Mesenchymal stem cell (in vitro differentiated cells and primary cell): ENCODE measurements around the gene CDKN1C.

ENCODE experiments used
- DNase-seq: peaks from one replicate; pipeline ENCODE4 v3.0.0-alpha.2; 2013
- H2AFZ ChIP-seq: one replicate; pipeline ENCODE4 v1.6.1; 2013; ENCODE audit warnings: low read depth, mild to moderate bottlenecking, control low read depth, inconsistent platforms, low read length, moderate library complexity
- H2AK5ac ChIP-seq: 2 replicates; pipeline ENCODE4 v1.6.1; 2013; ENCODE audit warnings: low read length, moderate library complexity, mild to moderate bottlenecking, inconsistent platforms; ENCODE audit not compliant: severe bottlenecking
- H2BK120ac ChIP-seq: one replicate; pipeline ENCODE4 v1.6.1; 2013; ENCODE audit warnings: low read depth, mild to moderate bottlenecking, inconsistent platforms, low read length, moderate library complexity
- H2BK12ac ChIP-seq, 2 experiments: one replicate each; pipeline ENCODE4 v1.6.1; 2013; ENCODE audit warnings: inconsistent platforms in 2 of 2, low read length in 2 of 2, mild to moderate bottlenecking in 2 of 2, moderate library complexity in 2 of 2, control low read depth in 1 of 2
- H2BK15ac ChIP-seq: one replicate; pipeline ENCODE4 v1.6.1; 2013; ENCODE audit warnings: mild to moderate bottlenecking, low read depth, inconsistent platforms; ENCODE audit not compliant: poor library complexity, severe bottlenecking
- H2BK5ac ChIP-seq: 2 replicates; pipeline ENCODE4 v1.6.1; 2013; ENCODE audit warnings: low read depth, mild to moderate bottlenecking, low read length, control low read depth, inconsistent platforms; ENCODE audit not compliant: poor library complexity, severe bottlenecking
- H3K14ac ChIP-seq, 2 experiments: one replicate each; pipeline ENCODE4 v1.6.1; 2013; ENCODE audit warnings: inconsistent platforms in 2 of 2, low read length in 2 of 2, control low read depth in 1 of 2, mild to moderate bottlenecking in 1 of 2, moderate library complexity in 1 of 2
- H3K18ac ChIP-seq, 2 experiments: one replicate each; pipeline ENCODE4 v1.6.1; 2013; ENCODE audit warnings: inconsistent platforms in 2 of 2, low read length in 2 of 2, control low read depth in 1 of 2, low read depth in 1 of 2, mild to moderate bottlenecking in 1 of 2
- H3K23ac ChIP-seq, 2 experiments: one replicate each; pipeline ENCODE4 v1.6.1; 2013; ENCODE audit warnings: inconsistent platforms in 2 of 2, low read length in 2 of 2, mild to moderate bottlenecking in 2 of 2, moderate library complexity in 2 of 2, control low read depth in 1 of 2
- H3K27ac ChIP-seq: 2 replicates; pipeline ENCODE4 v1.5.1; 2013; ENCODE audit warnings: mild to moderate bottlenecking, moderate library complexity, low read length, control low read depth, inconsistent platforms; ENCODE audit not compliant: poor library complexity, severe bottlenecking
- H3K27me3 ChIP-seq, 2 experiments: 2 replicates each; pipeline versions ENCODE4 v1.6.1 to v1.7.0; 2013; ENCODE audit warnings: low read length in 2 of 2, mild to moderate bottlenecking in 2 of 2, moderate library complexity in 2 of 2, control low read depth in 1 of 2, inconsistent platforms in 1 of 2; ENCODE audit not compliant: control insufficient read depth in 1 of 2, insufficient read depth in 1 of 2
- H3K36me3 ChIP-seq, 2 experiments: 2 replicates each; pipeline versions ENCODE4 v1.6.1 to v1.7.0; 2013; ENCODE audit warnings: low read length in 2 of 2, control low read depth in 1 of 2, inconsistent platforms in 1 of 2, low read depth in 1 of 2, mild to moderate bottlenecking in 1 of 2; ENCODE audit not compliant: insufficient read depth in 2 of 2, control insufficient read depth in 1 of 2
- H3K4ac ChIP-seq, 2 experiments: one replicate each; pipeline ENCODE4 v1.6.1; 2013; ENCODE audit warnings: inconsistent platforms in 2 of 2, low read length in 2 of 2, mild to moderate bottlenecking in 2 of 2, moderate library complexity in 2 of 2, control low read depth in 1 of 2, low read depth in 1 of 2
- H3K4me1 ChIP-seq: 2 replicates; pipeline ENCODE4 v1.6.1; 2013; ENCODE audit warnings: low read depth, low read length, control low read depth; ENCODE audit not compliant: control insufficient read depth, insufficient read depth
- H3K4me2 ChIP-seq: 2 replicates; pipeline ENCODE4 v1.6.1; 2013; ENCODE audit warnings: low read length, mild to moderate bottlenecking, inconsistent platforms; ENCODE audit not compliant: poor library complexity, severe bottlenecking
- H3K4me3 ChIP-seq, 2 experiments: 2 replicates each; pipeline versions ENCODE4 v1.5.1 to v1.7.0; 2013; ENCODE audit warnings: low read length in 2 of 2, mild to moderate bottlenecking in 2 of 2, control low read depth in 1 of 2, low read depth in 1 of 2; ENCODE audit not compliant: insufficient read depth in 1 of 2
- H3K79me1 ChIP-seq: replicated peaks from 2 replicates; pipeline ENCODE4 v1.6.1; 2013; ENCODE audit warnings: mild to moderate bottlenecking, control low read depth, low read length, inconsistent platforms; ENCODE audit not compliant: poor library complexity, severe bottlenecking
- H3K9ac ChIP-seq: 2 replicates; pipeline ENCODE4 v1.7.0; 2013; ENCODE audit warnings: mild to moderate bottlenecking, low read length, moderate library complexity
- H3K9me3 ChIP-seq: 2 replicates; pipeline ENCODE4 v1.7.0; 2013; ENCODE audit warnings: mild to moderate bottlenecking, low read length; ENCODE audit not compliant: control insufficient read depth
- H4K8ac ChIP-seq: one replicate; pipeline ENCODE4 v1.6.1; 2013; ENCODE audit warnings: inconsistent platforms, mild to moderate bottlenecking, low read length, moderate library complexity
- H4K91ac ChIP-seq: one replicate; pipeline ENCODE4 v1.6.1; 2013; ENCODE audit warnings: mild to moderate bottlenecking, low read length, inconsistent platforms
- WGBS: methylation state at CpG from one replicate; pipeline ENCODE4 v1.1.7; 2013; ENCODE audit warnings: mixed read lengths; 5-methylcytosine and 5-hydroxymethylcytosine counted together

CDKN1C gene

GRCh38 chr11:2855162-2855561, 30.4 kb downstream of the CDKN1C start:
- peaks cover 0 to 3% of the 10 kb centered on the region in 2 experiments for H3K36me3 ChIP-seq
- H3K4me2 ChIP-seq: no peak overlapping the region
- H3K79me1 ChIP-seq: no peaks in the 10 kb centered on the region
- DNase-seq: no peak
- H2BK12ac ChIP-seq: no peak overlapping the region
- no peak overlapping the region for H2AK5ac ChIP-seq
- H2BK120ac ChIP-seq: no peak overlapping the region
- no peak overlapping the region for H3K4ac ChIP-seq
- peaks cover 7% of the 10 kb centered on the region for H3K4me1 ChIP-seq
- no peak overlapping the region for H3K9ac ChIP-seq
- no peak overlapping the region for H2BK15ac ChIP-seq
- no peak overlapping the region for H4K8ac ChIP-seq
- 91% methylated on average over 8 of the region's 8 CpGs for WGBS
- no peak overlapping the region for H2AFZ ChIP-seq
- H3K23ac ChIP-seq: no peak overlapping the region
- no peak overlapping the region for H2BK5ac ChIP-seq
- no peak overlapping the region for H4K91ac ChIP-seq
- no peak overlapping the region for H3K14ac ChIP-seq
- peaks cover 4% of the 10 kb centered on the region for H3K9me3 ChIP-seq
- peaks cover 11 to 36% of the 10 kb centered on the region in 2 experiments for H3K27me3 ChIP-seq
- H3K4me3 ChIP-seq: no peak overlapping the region
- no peak overlapping the region for H3K27ac ChIP-seq
- no peak overlapping the region for H3K18ac ChIP-seq

DNA sequence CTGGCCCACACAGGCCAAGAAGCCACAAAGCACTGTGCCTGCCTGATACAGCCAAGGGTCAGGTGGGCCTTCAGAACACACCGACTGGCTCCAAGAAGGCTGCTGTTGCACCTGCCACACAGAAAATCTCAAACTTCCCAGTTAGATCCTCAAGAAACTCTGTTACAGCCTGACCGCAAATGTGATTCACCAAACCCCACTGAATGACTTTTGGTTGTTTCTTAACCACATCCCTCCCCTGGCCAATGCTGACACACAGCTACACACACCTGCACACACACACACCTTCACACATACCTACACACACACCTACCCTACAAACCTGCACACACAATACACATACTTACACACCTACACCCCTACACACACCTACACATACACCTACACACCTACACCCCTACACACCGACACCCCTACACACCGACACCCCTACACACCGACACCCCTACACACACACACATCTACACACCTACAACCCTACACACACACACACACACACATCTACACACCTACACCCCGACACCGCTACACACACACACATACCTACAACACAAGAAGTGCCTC, 31.5 kb downstream of the CDKN1C start:
- Histone ChIP-seq H2BK120ac (no peak overlapping the region), H3K36me3 (peaks cover 0 to 3% of the 10 kb centered on the region in 2 experiments), H3K4ac (no peak overlapping the region), H3K4me1 (peaks cover 7% of the 10 kb centered on the region), H3K27ac (no peak overlapping the region), H3K79me1 (no peaks in the 10 kb centered on the region), H3K18ac (no peak overlapping the region), H2BK12ac (no peak overlapping the region), H2AFZ (no peak overlapping the region), H3K9ac (no peak overlapping the region), H4K8ac (no peak overlapping the region), H3K14ac (no peak overlapping the region), H3K4me2 (no peak overlapping the region), H2AK5ac (no peak overlapping the region), H4K91ac (no peak overlapping the region), H2BK5ac (no peak overlapping the region), H3K27me3 (peaks cover 11 to 29% of the 10 kb centered on the region in 2 experiments), H3K9me3 (peaks cover 4% of the 10 kb centered on the region), H3K23ac (no peak overlapping the region), H2BK15ac (no peak overlapping the region), H3K4me3 (no peak overlapping the region)
- no peak for DNase-seq
- 94% methylated on average over 7 of the region's 7 CpGs for WGBS

GRCh38 chr11:2853401-2853800, 32.2 kb downstream of the CDKN1C start:
- Histone ChIP-seq H3K23ac (no peak overlapping the region), H3K4me2 (no peak overlapping the region), H3K27ac (no peak overlapping the region), H3K18ac (no peak overlapping the region), H3K14ac (no peak overlapping the region), H2BK15ac (no peak overlapping the region), H3K27me3 (peaks cover 7 to 33% of the 10 kb centered on the region in 2 experiments), H4K8ac (no peak overlapping the region), H2BK120ac (no peak overlapping the region), H3K79me1 (no peaks in the 10 kb centered on the region), H2BK12ac (no peak overlapping the region), H3K9ac (no peak overlapping the region), H3K4ac (no peak overlapping the region), H3K4me1 (peaks cover 7% of the 10 kb centered on the region), H2AFZ (no peak overlapping the region), H2AK5ac (no peak overlapping the region), H3K4me3 (no peak overlapping the region), H2BK5ac (no peak overlapping the region), H4K91ac (no peak overlapping the region), H3K36me3 (peaks cover 0 to 3% of the 10 kb centered on the region in 2 experiments), H3K9me3 (peaks cover 4% of the 10 kb centered on the region)
- WGBS: 94% methylated on average over 12 of the region's 12 CpGs
- no peak for DNase-seq

GRCh38 chr11:2849994-2850770, 35.4 kb downstream of the CDKN1C start:
- 92% methylated on average over 53 of the region's 53 CpGs for WGBS

More at GRCh38 chr11:2849994-2850770, 35.4 kb downstream of the CDKN1C start:
- no peak for DNase-seq
- H3K4ac ChIP-seq: no peak overlapping the region
- H4K91ac ChIP-seq: peak overlapping the region; percentile 50
- H3K23ac ChIP-seq: no peak overlapping the region
- peaks cover 0 to 26% of the 10 kb centered on the region in 2 experiments for H3K27me3 ChIP-seq
- H3K4me3 ChIP-seq: no peak overlapping the region
- H3K9me3 ChIP-seq: peaks cover 4% of the 10 kb centered on the region
- no peak overlapping the region for H3K27ac ChIP-seq
- no peak overlapping the region for H2BK12ac ChIP-seq
- H3K9ac ChIP-seq: no peak overlapping the region
- H2AFZ ChIP-seq: no peak overlapping the region
- H3K14ac ChIP-seq: no peak overlapping the region
- no peak overlapping the region for H3K4me2 ChIP-seq
- H3K79me1 ChIP-seq: no peaks in the 10 kb centered on the region
- no peak overlapping the region for H3K18ac ChIP-seq
- H4K8ac ChIP-seq: no peak overlapping the region
- H2BK15ac ChIP-seq: peak overlapping the region; percentile 12
- H3K36me3 ChIP-seq: peaks cover 0 to 7% of the 10 kb centered on the region in 2 experiments
- H2AK5ac ChIP-seq: no peak overlapping the region
- peaks cover 23% of the 10 kb centered on the region for H3K4me1 ChIP-seq
- H2BK5ac ChIP-seq: no peak overlapping the region
- no peak overlapping the region for H2BK120ac ChIP-seq
